Psoas muscle (tissue), 8 donors: Measurements from ENCODE around the gene MUL1. TPM values are rescaled to one million over a fixed set of nuclear protein-coding genes. Genes with fewer than 3 reads are reported as not detected.

ENCODE experiments used
- ATAC-seq, 4 donors: fragments of 200-7000 bp; cut with Tn5 transposase; one replicate each; pipeline ENCODE4 v1.9.1; 2020; ENCODE audit warnings: moderate library complexity in 3 of 4, mild to moderate bottlenecking in 2 of 4
- DNase-seq, 2 donors: peaks; one replicate each; pipeline ENCODE4 v3.0.0-alpha.2; 2020
- H3K27ac ChIP-seq: fragments of 200-600 bp; one replicate; pipeline ENCODE4 v1.8.0; 2022
- H3K27me3 ChIP-seq, 3 donors: fragments of 200-600 bp in 1 of 3; one replicate each; pipeline versions ENCODE4 v1.6.1 to v1.8.0; 2013 to 2022; ENCODE audit warnings: low read length in 2 of 3, mild to moderate bottlenecking in 2 of 3, moderate library complexity in 1 of 3; ENCODE audit not compliant: insufficient read depth in 3 of 3
- H3K36me3 ChIP-seq, 2 donors: fragments of 200-600 bp in 1 of 2; one replicate each; pipeline versions ENCODE4 v1.6.1 to v1.8.0; 2013 to 2022; ENCODE audit warnings: low read depth in 1 of 2, mild to moderate bottlenecking in 1 of 2, moderate library complexity in 1 of 2; ENCODE audit not compliant: insufficient read depth in 1 of 2
- H3K4me1 ChIP-seq: fragments of 200-600 bp; one replicate; pipeline ENCODE4 v1.8.0; 2022
- H3K4me3 ChIP-seq: fragments of 200-600 bp; one replicate; pipeline ENCODE4 v1.8.0; 2022; ENCODE audit warnings: mild to moderate bottlenecking
- H3K9me3 ChIP-seq: fragments of 200-600 bp; one replicate; pipeline ENCODE4 v1.8.0; 2022
- WGBS, 3 donors: extraction: QIAGEN DNeasy Blood & Tissue Kit; methylation state at CpG; one replicate each; pipeline versions ENCODE4 v1.1.6 to v1.1.7; 2013; 5-methylcytosine and 5-hydroxymethylcytosine counted together
- intact Hi-C, 2 donors: fragments of 100-400 bp; cut with DNase I; formaldehyde crosslinking; loops; one replicate each; pipeline versions ENCODE4 v1.11.0 to v1.14.2; 2022
- polyA plus RNA-seq, 3 donors: library from polyadenylated mRNA; stranded (reverse); fragments of 200-250 nt; gene quantifications; one replicate each; pipeline ENCODE4 v1.2.3, GENCODE V29; 2013
- total RNA-seq, 4 donors: library from RNA; stranded (reverse); fragmentation: NEBNext Ultra II Directional in 2 of 4; extraction: Animal tissue kit (Norgen Biotek cat#: 25700) in 2 of 4; gene quantifications; one replicate each; pipeline versions ENCODE4 v1.2.1 to v1.2.4, GENCODE V29; 2021 to 2023
- TF ChIP-seq, protein P1 (sequence below): fragments of 200-600 bp; IDR thresholded peaks from one replicate; pipeline ENCODE4 v1.8.0; 2022; ENCODE audit warnings: antibody characterized with exemption
- donor health status: healthy with polysubstance abuse.
- donor health status: DM: no; HTN: no; CAD: no; lungs with moderate emphysema.
- donor health status: Bipolar disorder and iron deficiency.
- donor health status: healthy.
- donor health status: DM: yes; HTN: yes; CAD: no.
- donor health status: DM: no; HTN: no; CAD: no.
- donor health status: DM: no; HTN: no; CAD: no.
- donor health status: DM: yes; HTN: yes; CAD: no.

The MUL1 gene
- total and polyA plus RNA-seq, 7 donors: 23.0 to 48.0 (median 42.3) TPM

DNA sequence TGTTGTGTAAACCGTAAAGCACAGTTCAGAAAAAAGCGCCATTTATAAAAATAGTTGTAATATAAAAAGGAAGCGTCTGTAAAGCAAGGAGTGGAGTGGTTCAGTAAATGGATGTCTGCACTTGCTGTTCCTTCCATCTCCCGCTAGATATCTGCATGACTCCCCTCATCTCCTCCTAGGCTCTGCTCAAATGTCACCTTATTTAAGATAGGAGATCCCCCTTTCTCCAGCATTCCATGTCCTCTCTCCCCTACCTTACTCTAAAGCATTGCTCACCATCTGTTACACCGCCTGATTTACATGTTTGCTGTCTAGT, 745 bp downstream of the MUL1 start:
- Histone ChIP-seq H3K36me3 (peaks cover 3 to 28% of the 10 kb centered on the region in 2 donors), H3K4me1 (peaks cover 35% of the 10 kb centered on the region), H3K27me3 (peaks cover 0 to 3% (median 0%) of the 10 kb centered on the region in 3 donors), H3K9me3 (no peaks in the 10 kb centered on the region), H3K4me3 (peak overlapping the region; percentile 79), H3K27ac (peak overlapping the region; percentile 91)
- ATAC-seq: peak; percentile 3 to 36 (median 11)
- no peak for DNase-seq
- intact Hi-C loops: no loop called here
- TF ChIP-seq, protein P1, sequence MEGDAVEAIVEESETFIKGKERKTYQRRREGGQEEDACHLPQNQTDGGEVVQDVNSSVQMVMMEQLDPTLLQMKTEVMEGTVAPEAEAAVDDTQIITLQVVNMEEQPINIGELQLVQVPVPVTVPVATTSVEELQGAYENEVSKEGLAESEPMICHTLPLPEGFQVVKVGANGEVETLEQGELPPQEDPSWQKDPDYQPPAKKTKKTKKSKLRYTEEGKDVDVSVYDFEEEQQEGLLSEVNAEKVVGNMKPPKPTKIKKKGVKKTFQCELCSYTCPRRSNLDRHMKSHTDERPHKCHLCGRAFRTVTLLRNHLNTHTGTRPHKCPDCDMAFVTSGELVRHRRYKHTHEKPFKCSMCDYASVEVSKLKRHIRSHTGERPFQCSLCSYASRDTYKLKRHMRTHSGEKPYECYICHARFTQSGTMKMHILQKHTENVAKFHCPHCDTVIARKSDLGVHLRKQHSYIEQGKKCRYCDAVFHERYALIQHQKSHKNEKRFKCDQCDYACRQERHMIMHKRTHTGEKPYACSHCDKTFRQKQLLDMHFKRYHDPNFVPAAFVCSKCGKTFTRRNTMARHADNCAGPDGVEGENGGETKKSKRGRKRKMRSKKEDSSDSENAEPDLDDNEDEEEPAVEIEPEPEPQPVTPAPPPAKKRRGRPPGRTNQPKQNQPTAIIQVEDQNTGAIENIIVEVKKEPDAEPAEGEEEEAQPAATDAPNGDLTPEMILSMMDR: no peak
- 27 to 35% (median 30%) methylated on average over 5 of the region's 5 CpGs for WGBS, 3 donors

DNA sequence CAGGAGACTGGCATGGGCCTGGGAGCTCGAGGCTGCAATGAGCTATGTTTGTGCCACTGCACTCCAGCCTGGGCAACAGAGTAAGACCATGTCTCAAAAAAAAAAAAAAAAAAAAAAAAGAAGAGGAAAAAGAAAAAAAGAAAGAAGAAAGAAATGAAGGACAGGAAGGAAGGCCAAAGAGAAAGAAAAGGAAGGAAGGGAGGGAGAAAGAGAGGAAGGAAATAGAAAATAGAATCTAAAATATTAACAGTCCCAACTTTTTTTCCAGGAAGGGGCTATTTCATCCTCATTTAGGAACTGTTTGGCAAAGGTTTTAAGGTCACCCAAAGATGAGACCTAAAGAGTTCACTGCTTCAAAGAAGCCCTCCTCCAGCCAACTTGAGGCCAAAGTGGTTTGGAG, 2.5 kb downstream of the MUL1 start:
- Histone ChIP-seq H3K36me3 (peaks cover 3 to 45% of the 10 kb centered on the region in 2 donors), H3K9me3 (no peaks in the 10 kb centered on the region), H3K4me3 (no peak overlapping the region), H3K27ac (no peak overlapping the region), H3K27me3 (no peaks in the 10 kb centered on the region), H3K4me1 (peaks cover 35% of the 10 kb centered on the region)
- DNase-seq (no peak), ATAC-seq (no peak)
- TF ChIP-seq, protein P1: no peak
- 83 to 88% (median 85%) methylated on average over 1 of the region's 1 CpG for WGBS, 3 donors
- intact Hi-C loops: no loop called here

DNA sequence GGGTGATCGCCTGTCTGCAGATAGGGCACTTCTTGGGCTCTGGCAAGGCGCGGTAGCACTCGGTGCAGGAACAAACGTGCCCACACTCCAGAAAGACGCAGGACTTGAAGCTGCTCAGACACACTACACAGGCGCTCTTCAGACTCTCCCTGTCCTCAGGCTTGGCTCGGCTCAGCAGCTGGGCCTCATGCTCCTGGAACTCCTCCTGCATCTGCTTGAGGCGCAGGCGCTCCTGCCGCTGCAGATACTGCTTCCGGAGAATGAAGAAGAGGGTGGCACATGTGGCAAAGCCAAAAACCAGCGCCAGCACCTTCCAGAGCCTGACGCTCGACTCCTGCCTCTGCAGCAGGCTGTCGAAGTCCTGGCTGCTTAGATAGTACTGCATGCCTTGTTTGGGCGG, 7.2 kb downstream of the MUL1 start:
- no peaks in the 10 kb centered on the region for H3K27me3 ChIP-seq
- H3K4me1 ChIP-seq: peaks cover 20% of the 10 kb centered on the region
- H3K4me3 ChIP-seq: no peak overlapping the region
- intact Hi-C loops: no loop called here
- peaks cover 6 to 72% of the 10 kb centered on the region in 2 donors for H3K36me3 ChIP-seq
- TF ChIP-seq, protein P1: no peak
- H3K27ac ChIP-seq: no peak overlapping the region
- H3K9me3 ChIP-seq: no peaks in the 10 kb centered on the region
- WGBS, 3 donors: 86 to 94% (median 88%) methylated on average over 17 of the region's 17 CpGs
- ATAC-seq (no peak), DNase-seq (no peak)

DNA sequence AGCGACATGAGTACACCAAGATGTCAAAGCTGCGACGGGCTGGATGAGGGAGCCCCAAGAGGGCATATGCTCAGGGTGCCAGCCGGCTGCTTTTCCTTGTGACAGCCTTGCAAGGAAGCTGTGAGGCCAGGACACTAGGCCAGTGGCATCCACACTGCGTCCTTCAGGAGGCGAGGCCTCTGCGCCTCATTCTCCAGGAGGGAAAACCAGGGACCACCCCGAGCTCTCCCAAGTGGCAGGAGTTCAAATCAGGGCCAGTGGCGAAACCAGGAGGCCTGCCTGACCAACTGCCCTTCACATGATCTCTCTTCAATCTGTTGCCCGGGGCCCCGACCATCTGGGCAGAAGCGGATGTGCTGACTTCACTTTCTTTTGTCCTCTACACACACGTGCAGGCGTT, 8.2 kb downstream of the MUL1 start:
- no peak overlapping the region for H3K4me3 ChIP-seq
- H3K27ac ChIP-seq: no peak overlapping the region
- intact Hi-C loops: loop anchor here (10.0 kb wide), 2 partner anchors 525 to 585 kb away; partner anchors contain the start of gene PLA2G2A (in 1 of the 2)
- peaks cover 6 to 64% of the 10 kb centered on the region in 2 donors for H3K36me3 ChIP-seq
- H3K9me3 ChIP-seq: no peaks in the 10 kb centered on the region
- no peaks in the 10 kb centered on the region for H3K27me3 ChIP-seq
- WGBS, 3 donors: 83 to 89% (median 84%) methylated on average over 14 of the region's 14 CpGs
- TF ChIP-seq, protein P1: no peak
- H3K4me1 ChIP-seq: peaks cover 10% of the 10 kb centered on the region
- ATAC-seq (no peak), DNase-seq (no peak)

DNA sequence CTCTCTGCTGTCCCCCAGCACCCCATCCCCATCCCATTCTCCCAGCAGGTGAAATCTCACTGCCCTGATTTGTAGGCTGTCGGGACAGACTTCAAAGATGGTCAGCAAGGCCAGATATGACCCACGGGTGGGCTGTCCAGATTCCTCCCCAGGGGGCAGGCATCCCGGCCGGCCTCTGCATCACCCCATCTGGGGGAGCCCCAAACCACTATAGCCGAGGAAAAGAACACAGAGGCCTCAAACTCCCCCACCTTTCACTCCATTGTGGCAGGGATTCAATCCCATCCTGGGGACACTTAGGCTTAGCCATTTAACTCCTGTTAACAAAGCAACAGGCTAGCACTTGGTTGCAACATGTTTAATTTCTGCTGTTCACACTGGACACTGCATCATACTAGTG, 8.8 kb downstream of the MUL1 start:
- no peak for DNase-seq
- no peak overlapping the region for H3K27ac ChIP-seq
- TF ChIP-seq, protein P1: no peak
- no peaks in the 10 kb centered on the region for H3K27me3 ChIP-seq
- intact Hi-C loops: loop anchor here (10.0 kb wide), 2 partner anchors 524 to 584 kb away; partner anchors contain the start of gene PLA2G2A (in 1 of the 2)
- H3K9me3 ChIP-seq: no peaks in the 10 kb centered on the region
- H3K4me3 ChIP-seq: no peak overlapping the region
- ATAC-seq: no peak
- whole genome bisulfite sequencing, 3 donors: 74 to 83% (median 74%) methylated on average over 5 of the region's 5 CpGs
- H3K4me1 ChIP-seq: peaks cover 4% of the 10 kb centered on the region
- peaks cover 6 to 58% of the 10 kb centered on the region in 2 donors for H3K36me3 ChIP-seq
